ENCODE data around the gene ZBTB20. TPM values are rescaled to one million over a fixed set of nuclear protein-coding genes. Genes with fewer than 3 reads are reported as not detected.
A peak's percentile ranks its signal among the peaks of the same experiment; 100 is the strongest.

Gene ZBTB20
- total RNA-seq, 1 donor from 2014 or later, result 21.4 TPM

- H3K27ac ChIP-seq (ENCODE audit: low read depth, low read length), result no peak overlapping the region
- no peak for DNase-seq (ENCODE audit: low read depth)
- no peak overlapping the region for H3K27ac Mint-ChIP-seq (ENCODE audit: unreplicated experiment)
Observed at GRCh38 chr3:114846779-114847178, 300.3 kb downstream of the ZBTB20 start.

GRCh38 chr3:114846252-114846651, 300.8 kb downstream of the ZBTB20 start:
- peak; percentile 20 for FAIRE-seq

More at GRCh38 chr3:114846779-114847178, 300.3 kb downstream of the ZBTB20 start:
- H3K36me3 Mint-ChIP-seq (ENCODE audit: low read depth, unreplicated experiment), result no peaks in the 10 kb centered on the region
- Histone ChIP-seq H3K4me3 (ENCODE audit: insufficient read depth, low read depth, low read length) (no peak overlapping the region), H3K36me3 (ENCODE audit: insufficient read depth, low read length) (no peaks in the 10 kb centered on the region), H3K4me2 (ENCODE audit: low read length) (no peak overlapping the region), H4K20me1 (ENCODE audit: insufficient read depth, low read length) (no peaks in the 10 kb centered on the region), H3K9ac (ENCODE audit: low read length) (no peak overlapping the region), H3K79me2 (ENCODE audit: insufficient read depth, low read length) (no peaks in the 10 kb centered on the region), H3K9me3 (ENCODE audit: insufficient read depth, low read depth, low read length) (no peaks in the 10 kb centered on the region), H3K4me1 (ENCODE audit: insufficient read depth, low read length) (no peaks in the 10 kb centered on the region), H3K27me3 (ENCODE audit: insufficient read depth, low read length) (no peaks in the 10 kb centered on the region), H2AFZ (ENCODE audit: low read depth, low read length) (no peak overlapping the region)
- H3K4me3 Mint-ChIP-seq (ENCODE audit: unreplicated experiment), result no peak overlapping the region
- H3K9me3 Mint-ChIP-seq (ENCODE audit: unreplicated experiment), result no peaks in the 10 kb centered on the region
- TF ChIP-seq EZH2 (IDR thresholded peaks at IDR 0.05; ENCODE audit: insufficient read depth, low read length), result no peak
- TF ChIP-seq CTCF (IDR thresholded peaks at IDR 0.05; ENCODE audit: insufficient read depth, low read depth, low read length), result no peak
- H3K27me3 Mint-ChIP-seq (ENCODE audit: low read depth, unreplicated experiment), result no peaks in the 10 kb centered on the region
- FAIRE-seq, result no peak
- no peaks in the 10 kb centered on the region for H3K4me1 Mint-ChIP-seq (ENCODE audit: low read depth, unreplicated experiment)

More at GRCh38 chr3:114846252-114846651, 300.8 kb downstream of the ZBTB20 start:
- H4K20me1 ChIP-seq (ENCODE audit: insufficient read depth, low read length), result no peaks in the 10 kb centered on the region
- no peaks in the 10 kb centered on the region for H3K36me3 ChIP-seq (ENCODE audit: insufficient read depth, low read length)
- H2AFZ ChIP-seq (ENCODE audit: low read depth, low read length), result no peak overlapping the region
- DNase-seq (ENCODE audit: low read depth), result no peak
- no peaks in the 10 kb centered on the region for H3K4me1 ChIP-seq (ENCODE audit: insufficient read depth, low read length)
- no peak overlapping the region for H3K27ac ChIP-seq (ENCODE audit: low read depth, low read length)
- Mint-ChIP-seq H3K36me3 (ENCODE audit: low read depth, unreplicated experiment) (no peaks in the 10 kb centered on the region), H3K27me3 (ENCODE audit: low read depth, unreplicated experiment) (no peaks in the 10 kb centered on the region), H3K4me1 (ENCODE audit: low read depth, unreplicated experiment) (no peaks in the 10 kb centered on the region), H3K9me3 (ENCODE audit: unreplicated experiment) (peaks cover 3% of the 10 kb centered on the region), H3K27ac (ENCODE audit: unreplicated experiment) (no peak overlapping the region), H3K4me3 (ENCODE audit: unreplicated experiment) (no peak overlapping the region)
- H3K4me2 ChIP-seq (ENCODE audit: low read length), result no peak overlapping the region
- no peaks in the 10 kb centered on the region for H3K79me2 ChIP-seq (ENCODE audit: insufficient read depth, low read length)
- H3K27me3 ChIP-seq (ENCODE audit: insufficient read depth, low read length), result no peaks in the 10 kb centered on the region
- no peak overlapping the region for H3K4me3 ChIP-seq (ENCODE audit: insufficient read depth, low read depth, low read length)
- TF ChIP-seq CTCF (IDR thresholded peaks at IDR 0.05; ENCODE audit: insufficient read depth, low read depth, low read length) (no peak), EZH2 (IDR thresholded peaks at IDR 0.05; ENCODE audit: insufficient read depth, low read length) (no peak)
- H3K9me3 ChIP-seq (ENCODE audit: insufficient read depth, low read depth, low read length), result no peaks in the 10 kb centered on the region
- H3K9ac ChIP-seq (ENCODE audit: low read length), result no peak overlapping the region
